GM18909 (cell line): ENCODE measurements around the gene KIRREL3.

ENCODE experiments used
- ATAC-seq: cut with Tn5 transposase; IDR thresholded peaks from one replicate; pipeline ENCODE4 v1.9.1; 2021; ENCODE audit warnings: mild to moderate bottlenecking; ENCODE audit not compliant: unreplicated experiment, poor library complexity

The KIRREL3 gene

GRCh38 chr11:126628450-126628789 is 372.1 kb downstream of the KIRREL3 start:
- ATAC-seq, result no peak

GRCh38 chr11:126627421-126627820 is 373.1 kb downstream of the KIRREL3 start:
- no peak for ATAC-seq

GRCh38 chr11:126624506-126624905 is 376.1 kb downstream of the KIRREL3 start:
- no peak for ATAC-seq

GRCh38 chr11:126619516-126619915 is 381.1 kb downstream of the KIRREL3 start:
- no peak for ATAC-seq

GRCh38 chr11:126615845-126616244 is 384.7 kb downstream of the KIRREL3 start:
- no peak for ATAC-seq

GRCh38 chr11:126613272-126613671 is 387.3 kb downstream of the KIRREL3 start:
- ATAC-seq, result no peak

GRCh38 chr11:126612671-126613070 is 387.9 kb downstream of the KIRREL3 start:
- no peak for ATAC-seq

GRCh38 chr11:126611438-126611837 is 389.1 kb downstream of the KIRREL3 start:
- ATAC-seq, result no peak

- no peak for ATAC-seq
Measured at GRCh38 chr11:126608658-126609057, 391.9 kb downstream of the KIRREL3 start.

GRCh38 chr11:126607776-126608541 is 392.6 kb downstream of the KIRREL3 start:
- ATAC-seq, result no peak

- ATAC-seq, result no peak
Measured at GRCh38 chr11:126607374-126607773, 393.2 kb downstream of the KIRREL3 start.

- no peak for ATAC-seq
Measured at GRCh38 chr11:126606484-126606883, 394.1 kb downstream of the KIRREL3 start.

- ATAC-seq, result no peak
Measured at GRCh38 chr11:126604461-126604860, 396.1 kb downstream of the KIRREL3 start.

GRCh38 chr11:126603486-126603885 is 397.1 kb downstream of the KIRREL3 start:
- no peak for ATAC-seq

GRCh38 chr11:126602993-126603392 is 397.6 kb downstream of the KIRREL3 start:
- no peak for ATAC-seq

GRCh38 chr11:126602349-126602940 is 398.1 kb downstream of the KIRREL3 start:
- no peak for ATAC-seq

GRCh38 chr11:126601550-126602215 is 398.9 kb downstream of the KIRREL3 start:
- no peak for ATAC-seq

GRCh38 chr11:126601136-126601535 is 399.4 kb downstream of the KIRREL3 start:
- no peak for ATAC-seq

GRCh38 chr11:126599217-126599897 is 401.2 kb downstream of the KIRREL3 start:
- ATAC-seq, result no peak

GRCh38 chr11:126598344-126599216 is 402.0 kb downstream of the KIRREL3 start:
- no peak for ATAC-seq
